Measurements from ENCODE around the gene GAB3. TPM values are rescaled to one million over a fixed set of nuclear protein-coding genes. Genes with fewer than 3 reads are reported as not detected.

Gene GAB3
- total RNA-seq, 4 donors from 2014 or later: 0.92 to 2.2 (median 1.1) TPM

GRCh38 chrX:154742613-154743012, 8.3 kb downstream of the GAB3 start:
- ATAC-seq: no peak
- Histone ChIP-seq H3K27ac (no peak overlapping the region), H3K4me3 (no peak overlapping the region), H3K9me3 (no peaks in the 10 kb centered on the region), H3K36me3 (no peaks in the 10 kb centered on the region), H3K4me1 (peaks cover 3 to 5% of the 10 kb centered on the region in 2 donors), H3K27me3 (no peaks in the 10 kb centered on the region)
- in situ Hi-C loops (cut with MboI; ENCODE audit: low sequenced_read_pairs in 4 of 4) (no loop called here), intact Hi-C loops (cut with DNase I; ENCODE audit: low total_unique reads) (no loop called here)
- DNase-seq: no peak
- TF ChIP-seq POLR2A (IDR thresholded peaks at IDR 0.05) (no peak), CTCF (IDR thresholded peaks at IDR 0.05 in 4 of 5, conservative IDR thresholded peaks at IDR 0.05 in 1 of 5) (no peak)

- Histone ChIP-seq H3K27ac (no peak overlapping the region), H3K27me3 (no peaks in the 10 kb centered on the region), H3K36me3 (no peaks in the 10 kb centered on the region), H3K4me3 (no peak overlapping the region), H3K4me1 (peaks cover 20 to 26% of the 10 kb centered on the region in 2 donors), H3K9me3 (no peaks in the 10 kb centered on the region)
- TF ChIP-seq CTCF (IDR thresholded peaks at IDR 0.05 in 4 of 5, conservative IDR thresholded peaks at IDR 0.05 in 1 of 5) (no peak), POLR2A (IDR thresholded peaks at IDR 0.05) (no peak)
- no peak for DNase-seq
- intact Hi-C loops (cut with DNase I; ENCODE audit: low total_unique reads): no loop called here
- in situ Hi-C loops (cut with MboI; ENCODE audit: low sequenced_read_pairs in 4 of 4): no loop called here
- ATAC-seq: no peak
Measured at GRCh38 chrX:154739952-154740465, 10.9 kb downstream of the GAB3 start.

GRCh38 chrX:154738011-154738738, 12.7 kb downstream of the GAB3 start:
- no peak for TF ChIP-seq CTCF (IDR thresholded peaks at IDR 0.05 in 4 of 5, conservative IDR thresholded peaks at IDR 0.05 in 1 of 5)
- no peak for TF ChIP-seq POLR2A (IDR thresholded peaks at IDR 0.05)
- in situ Hi-C loops (cut with MboI; ENCODE audit: low sequenced_read_pairs in 4 of 4) (no loop called here), intact Hi-C loops (cut with DNase I; ENCODE audit: low total_unique reads) (no loop called here)
- Histone ChIP-seq H3K36me3 (no peaks in the 10 kb centered on the region), H3K27ac (peak overlapping the region; percentile 48 to 70 (median 60)), H3K4me3 (no peak overlapping the region), H3K27me3 (no peaks in the 10 kb centered on the region), H3K4me1 (peaks cover 21 to 32% of the 10 kb centered on the region in 2 donors), H3K9me3 (no peaks in the 10 kb centered on the region)
- DNase-seq (peak in 1 of 2 donors; percentile 45), ATAC-seq (peak; percentile 81 to 89)

GRCh38 chrX:154737136-154737535, 13.7 kb downstream of the GAB3 start:
- Histone ChIP-seq H3K27ac (peak overlapping the region; percentile 40 to 70 (median 58)), H3K27me3 (no peaks in the 10 kb centered on the region), H3K9me3 (no peaks in the 10 kb centered on the region), H3K4me3 (no peak overlapping the region), H3K4me1 (peaks cover 29 to 36% of the 10 kb centered on the region in 2 donors), H3K36me3 (no peaks in the 10 kb centered on the region)
- intact Hi-C loops (cut with DNase I; ENCODE audit: low total_unique reads): no loop called here
- DNase-seq: no peak
- no peak for ATAC-seq
- in situ Hi-C loops (cut with MboI; ENCODE audit: low sequenced_read_pairs in 4 of 4): no loop called here
- TF ChIP-seq CTCF (IDR thresholded peaks at IDR 0.05 in 4 of 5, conservative IDR thresholded peaks at IDR 0.05 in 1 of 5) (no peak), POLR2A (IDR thresholded peaks at IDR 0.05) (no peak)

All from gastrocnemius medialis (tissue), 4 donors.